Adrenal gland (tissue), 5 donors: ENCODE measurements around the gene MMP24OS.

Source experiments
- CTCF ChIP-seq, 6 experiments: fragments of 450-650 bp in 4 of 6; fragments of 200-600 bp in 2 of 6; sonication (generic) in 1 of 6; IDR thresholded peaks; 1 replicate in 5 of 6; 2 replicates in 1 of 6; pipeline versions ENCODE4 v1.5.1 to v1.8.0; 2016 to 2021; ENCODE audit warnings: antibody characterized with exemption in 6 of 6, mild to moderate bottlenecking in 2 of 6, moderate library complexity in 1 of 6
- POLR2A ChIP-seq, 2 donors: fragments of 450-650 bp; IDR thresholded peaks; one replicate each; pipeline ENCODE4 v1.6.1; 2017; ENCODE audit warnings: antibody characterized with exemption in 2 of 2, mild to moderate bottlenecking in 2 of 2, moderate library complexity in 1 of 2
- donor health status: DM: no; HTN: no; CAD: no.

- TF ChIP-seq CTCF (IDR thresholded peaks at IDR 0.05) (no peak), POLR2A (IDR thresholded peaks at IDR 0.05) (no peak)
Measured at GRCh38 chr20:35300469-35301262, 22.7 kb upstream of the MMP24OS start.
